NCI-H1092 treated with DMSO at 0.1 percent for 48 hours (cell line): ENCODE data around the gene MGME1.

Experiments
- DNase-seq: peaks from one replicate; lab custom pipeline; 2025; lab: John Stamatoyannopoulos, UW

Gene MGME1

DNA sequence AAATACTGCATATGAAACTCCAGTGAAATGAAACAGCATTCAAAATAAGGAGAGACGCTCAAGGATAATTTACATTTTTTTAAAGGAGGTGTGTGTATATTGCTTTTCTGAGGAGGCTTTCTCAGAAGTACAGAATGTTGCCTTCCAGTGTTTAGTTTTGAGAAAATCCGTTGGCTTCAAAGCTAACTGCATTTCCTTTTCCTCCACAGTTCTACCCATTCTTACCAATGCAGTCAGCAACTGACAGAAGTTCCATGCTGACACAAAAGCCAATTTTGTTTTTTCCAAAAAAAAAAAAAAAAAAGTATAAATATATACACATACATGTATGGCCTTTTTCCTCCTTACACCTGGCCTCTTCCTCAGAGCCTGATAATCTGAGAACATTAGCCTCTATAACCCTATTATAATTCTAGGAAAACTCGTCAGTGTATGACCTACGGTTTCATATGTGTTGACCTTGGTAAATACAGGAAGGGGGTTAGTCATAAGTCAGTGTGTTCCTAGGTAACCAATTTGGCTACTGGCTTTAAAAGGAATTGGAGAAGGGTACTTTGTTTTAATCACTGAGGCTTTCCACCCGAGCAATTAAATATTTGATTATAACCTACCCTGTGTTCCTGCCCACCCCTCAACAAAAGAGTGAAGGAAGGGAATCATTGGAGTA lies 24.2 kb downstream of the MGME1 start:
- peak; percentile 32 for DNase-seq

DNA sequence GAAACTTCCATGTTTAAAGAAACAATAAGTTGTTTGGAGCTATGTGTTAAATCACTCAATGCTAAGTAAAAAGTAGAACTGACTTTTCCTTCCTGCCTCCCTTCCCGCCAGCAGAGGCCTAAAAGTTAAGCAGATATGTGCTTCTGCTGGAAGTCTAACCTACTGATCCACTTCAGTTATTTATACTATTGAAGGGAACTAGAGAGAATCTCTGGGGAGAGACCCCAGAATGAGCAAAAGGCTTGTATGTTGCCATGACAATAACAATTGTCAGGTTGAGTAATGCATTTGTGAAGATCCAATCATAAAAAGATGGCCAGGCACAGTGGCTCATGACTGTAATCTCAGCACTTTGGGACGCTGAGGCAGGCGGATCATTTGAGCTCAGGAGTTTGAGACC lies 24.7 kb downstream of the MGME1 start:
- no peak for DNase-seq

DNA sequence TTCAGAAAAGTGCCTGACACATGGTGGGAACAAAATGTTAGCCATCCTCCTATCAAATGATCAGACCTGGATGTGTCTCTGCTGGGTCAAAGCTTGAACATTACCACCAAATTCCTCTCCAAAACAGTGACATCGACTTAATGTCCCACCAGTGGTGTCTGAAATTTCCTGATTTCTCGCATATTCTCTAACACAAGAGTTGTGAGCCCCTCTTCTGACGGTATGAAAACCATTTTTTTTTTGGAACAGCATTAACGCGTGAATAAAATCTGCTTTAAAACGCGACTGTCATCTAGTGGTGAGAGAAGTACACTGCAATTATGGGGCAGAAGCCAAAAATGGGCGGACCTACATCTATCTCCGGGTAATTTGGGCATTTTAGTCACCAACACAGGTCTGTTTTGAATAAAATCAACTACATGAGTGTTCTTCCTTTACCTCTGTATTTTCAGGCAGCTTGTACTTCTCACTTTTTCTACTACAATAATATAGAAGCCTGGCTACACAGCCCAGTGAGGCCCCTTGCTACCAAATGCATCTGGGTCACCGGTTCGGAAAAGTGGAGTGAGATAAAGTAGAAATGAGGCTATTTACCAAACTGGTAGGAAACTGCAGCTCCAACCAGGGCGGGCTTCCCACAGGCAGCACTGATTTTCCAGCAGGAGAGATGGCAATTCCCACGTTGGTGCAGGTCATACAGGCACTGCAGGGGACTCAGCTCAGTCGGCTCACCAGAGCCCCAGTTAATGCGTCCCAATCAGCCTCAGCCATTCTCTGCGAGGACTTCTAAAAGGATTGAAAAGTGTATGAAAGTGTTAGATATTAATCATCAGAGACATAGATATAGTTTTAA lies 27.4 kb downstream of the MGME1 start:
- DNase-seq: peak; percentile 53

DNA sequence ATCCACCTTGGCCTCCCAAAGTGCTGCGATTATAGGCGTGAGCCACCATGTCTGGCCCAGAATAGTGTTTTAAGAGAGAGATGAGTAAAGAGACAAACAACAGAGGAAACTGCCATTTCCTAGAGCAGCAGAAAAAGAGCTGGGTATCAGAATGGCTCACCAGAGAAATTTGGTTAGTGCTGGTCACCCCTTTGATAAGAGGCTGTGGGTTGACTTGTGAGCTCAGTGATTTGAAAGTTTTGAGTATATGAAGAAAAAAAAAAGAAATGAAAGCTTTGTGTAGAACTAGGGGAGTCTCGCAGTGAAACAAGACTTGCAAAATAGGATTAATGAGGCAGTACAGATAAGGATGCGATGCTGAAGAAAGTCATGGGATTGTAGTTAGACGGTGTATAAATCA lies 29.6 kb downstream of the MGME1 start:
- no peak for DNase-seq

DNA sequence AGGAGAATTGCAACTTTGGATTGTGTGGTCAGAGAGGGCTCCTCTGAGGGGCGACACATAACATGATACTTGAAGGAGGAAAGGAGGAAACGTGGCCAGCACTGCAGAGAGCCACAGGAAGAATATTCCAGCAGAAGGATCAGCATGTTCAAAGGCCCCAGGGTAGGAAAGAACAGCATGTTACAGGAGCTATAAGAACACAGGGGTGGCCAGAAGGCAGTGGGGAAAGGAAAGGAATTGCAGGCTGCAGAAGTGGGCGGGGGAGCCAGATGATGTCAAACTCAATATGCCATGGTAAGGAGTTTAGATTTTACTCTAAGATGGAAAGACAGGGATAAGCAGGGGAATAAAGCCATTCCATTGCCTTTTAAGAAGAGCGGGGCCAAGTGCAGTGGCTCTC lies 30.7 kb downstream of the MGME1 start:
- no peak for DNase-seq

DNA sequence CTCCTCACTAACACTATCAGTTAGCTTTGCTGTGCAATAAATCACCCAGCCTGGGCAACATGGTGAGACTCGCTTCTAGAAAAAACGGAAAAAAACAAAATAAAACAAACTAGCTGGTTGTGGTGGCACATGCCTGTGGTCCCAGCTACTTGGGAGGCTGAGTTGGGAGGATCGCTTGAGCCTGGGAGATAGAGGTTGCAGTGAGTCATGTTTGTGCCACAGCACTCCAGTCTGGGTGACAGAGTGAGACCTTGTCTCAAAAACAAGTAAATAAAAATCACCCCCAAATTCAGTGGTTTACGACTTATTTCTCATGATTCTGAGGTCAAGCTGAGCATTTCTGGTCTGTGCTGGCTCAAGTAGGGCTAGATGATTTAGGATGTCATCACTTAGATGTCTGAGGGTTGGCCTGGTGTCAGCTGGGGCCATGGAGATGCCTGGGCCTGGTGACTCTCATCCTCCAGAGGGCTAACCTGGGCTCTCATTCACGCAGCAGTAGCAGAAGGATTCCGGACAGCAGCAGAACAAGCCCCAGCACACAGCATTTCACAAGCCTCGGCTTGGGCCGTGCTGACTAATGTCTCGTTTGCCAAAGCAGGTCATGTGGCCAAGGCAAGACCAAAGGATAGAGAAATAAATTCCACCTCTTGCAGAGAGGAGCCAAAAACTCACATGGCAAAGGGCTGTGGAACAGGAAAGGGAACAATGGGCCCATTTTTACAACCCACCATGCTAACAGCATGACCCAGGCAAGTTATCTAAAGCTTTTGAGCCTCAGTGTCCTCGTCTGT lies 32.5 kb downstream of the MGME1 start:
- no peak for DNase-seq

DNA sequence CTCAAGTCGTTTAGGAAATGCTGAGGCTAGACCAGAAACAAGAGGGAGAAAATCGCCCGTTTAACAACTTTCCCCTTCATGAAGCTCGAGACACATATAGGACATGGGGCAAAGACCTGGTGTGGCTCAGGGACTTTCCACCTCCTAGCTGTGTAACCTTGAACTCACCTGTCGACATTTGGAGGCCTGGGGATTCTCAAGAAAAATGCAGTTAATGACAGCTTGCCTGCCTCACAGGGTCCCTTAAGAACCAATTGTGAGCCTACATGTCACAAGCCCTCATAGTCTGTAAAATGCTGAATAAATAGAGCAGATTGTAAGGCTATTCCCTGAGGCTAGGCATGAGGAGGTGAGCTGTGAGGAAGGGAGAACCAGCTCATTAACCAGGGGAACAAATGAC lies 35.1 kb downstream of the MGME1 start:
- DNase-seq: no peak

DNA sequence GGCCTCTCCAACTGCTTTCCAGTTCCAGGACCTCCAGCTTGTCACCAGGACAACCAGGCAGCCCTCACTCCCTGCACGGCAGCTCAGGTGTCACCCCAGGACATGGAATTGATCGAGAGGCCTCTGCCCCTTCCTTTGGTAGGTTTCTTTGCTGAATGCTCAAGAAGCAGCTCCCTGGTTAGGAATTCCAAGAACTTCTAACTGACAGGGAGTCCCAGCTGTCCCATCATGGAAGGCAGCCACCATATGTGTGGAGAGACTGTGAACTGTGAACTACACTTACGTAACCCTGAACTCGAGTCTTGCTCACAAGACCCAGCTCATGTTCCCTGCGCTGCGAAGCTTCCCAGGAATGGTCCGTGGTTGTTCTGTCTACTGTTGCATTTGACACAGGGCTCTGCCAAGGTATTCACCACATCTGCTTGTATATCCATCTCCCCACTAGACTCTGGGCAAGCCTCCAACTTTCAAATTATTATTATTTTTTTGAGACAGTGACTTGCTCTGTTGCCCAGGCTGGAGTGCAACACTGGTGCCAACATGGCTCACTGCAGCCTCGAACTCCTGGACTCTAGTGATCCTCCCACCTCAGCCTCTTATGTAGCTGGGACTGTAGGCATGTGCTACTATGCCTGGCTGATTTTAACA lies 35.7 kb downstream of the MGME1 start:
- DNase-seq: no peak

DNA sequence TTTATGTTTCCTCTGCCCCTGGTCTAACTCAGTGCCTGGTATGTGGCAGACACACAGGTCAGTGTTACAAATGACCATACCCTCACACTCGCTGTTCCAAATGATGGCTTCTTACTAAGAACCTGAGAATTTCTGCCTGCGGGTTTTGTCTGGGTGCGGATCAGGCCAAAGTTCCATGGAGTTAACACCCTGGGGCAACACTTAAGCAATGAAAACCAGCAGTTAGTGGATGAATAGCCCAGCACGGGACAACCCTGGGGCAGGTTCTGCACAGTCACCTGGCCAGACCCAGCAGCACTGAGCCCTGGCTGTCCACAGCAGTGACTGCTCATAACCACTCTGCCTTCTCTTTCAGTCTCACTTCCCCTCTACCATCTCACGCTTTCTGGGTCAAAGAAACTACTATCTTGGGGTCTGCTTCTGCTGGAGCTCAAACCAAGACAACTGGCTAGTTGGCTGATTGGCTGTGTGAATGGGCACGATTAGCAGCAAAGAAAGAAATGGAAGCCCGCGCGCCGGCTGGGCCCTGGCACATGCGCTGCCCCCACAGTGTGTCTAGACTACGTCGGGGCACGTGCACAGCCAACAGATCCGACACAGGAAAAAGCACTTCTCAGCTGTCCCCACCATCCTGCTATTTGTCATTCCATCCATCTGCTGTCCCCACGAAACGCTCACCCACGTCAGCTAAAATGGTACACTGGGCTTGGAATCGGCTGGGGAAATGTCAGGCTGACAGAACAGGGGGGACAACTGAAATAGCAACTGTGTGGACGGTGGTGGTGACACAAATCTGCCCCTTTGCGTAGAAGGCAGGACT lies 36.6 kb downstream of the MGME1 start:
- DNase-seq: no peak

DNA sequence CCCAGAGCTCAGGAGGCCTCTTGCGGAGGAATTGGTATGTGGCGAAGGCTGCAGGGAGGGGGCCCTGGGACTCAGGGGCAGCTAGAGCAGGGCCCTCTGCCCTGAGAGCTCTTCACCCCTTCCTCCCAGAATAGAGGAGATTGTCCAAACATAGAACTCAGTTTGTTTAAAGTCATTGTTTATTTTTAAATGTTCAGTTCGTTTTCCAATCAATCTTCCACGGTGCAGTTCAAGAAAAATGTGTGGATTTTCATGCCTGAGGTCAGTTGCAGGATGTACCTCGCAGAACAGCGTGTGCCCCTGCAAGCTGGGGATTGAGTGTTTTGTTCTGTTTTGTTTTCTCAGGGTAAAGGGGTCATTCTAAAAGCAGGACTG lies 37.2 kb downstream of the MGME1 start:
- no peak for DNase-seq

DNA sequence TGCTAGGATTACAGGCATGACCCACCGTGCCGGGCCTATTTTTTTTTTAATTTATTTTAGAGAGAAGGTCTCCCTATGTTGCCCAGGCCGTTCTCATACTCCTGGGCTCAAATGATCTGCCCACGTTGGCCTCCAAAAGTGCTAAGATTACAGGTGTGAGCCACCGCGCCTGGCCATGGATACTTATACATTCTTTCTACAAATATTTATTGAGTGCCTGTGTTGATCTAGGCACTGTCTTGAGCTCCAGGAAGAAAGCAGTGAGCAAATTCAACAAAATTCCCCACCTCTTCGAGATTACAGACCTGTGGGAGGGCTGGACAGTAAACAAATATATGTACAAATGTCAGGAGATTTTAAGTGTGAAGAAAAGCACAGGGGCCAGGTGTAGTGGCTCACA lies 37.9 kb downstream of the MGME1 start:
- DNase-seq: no peak

DNA sequence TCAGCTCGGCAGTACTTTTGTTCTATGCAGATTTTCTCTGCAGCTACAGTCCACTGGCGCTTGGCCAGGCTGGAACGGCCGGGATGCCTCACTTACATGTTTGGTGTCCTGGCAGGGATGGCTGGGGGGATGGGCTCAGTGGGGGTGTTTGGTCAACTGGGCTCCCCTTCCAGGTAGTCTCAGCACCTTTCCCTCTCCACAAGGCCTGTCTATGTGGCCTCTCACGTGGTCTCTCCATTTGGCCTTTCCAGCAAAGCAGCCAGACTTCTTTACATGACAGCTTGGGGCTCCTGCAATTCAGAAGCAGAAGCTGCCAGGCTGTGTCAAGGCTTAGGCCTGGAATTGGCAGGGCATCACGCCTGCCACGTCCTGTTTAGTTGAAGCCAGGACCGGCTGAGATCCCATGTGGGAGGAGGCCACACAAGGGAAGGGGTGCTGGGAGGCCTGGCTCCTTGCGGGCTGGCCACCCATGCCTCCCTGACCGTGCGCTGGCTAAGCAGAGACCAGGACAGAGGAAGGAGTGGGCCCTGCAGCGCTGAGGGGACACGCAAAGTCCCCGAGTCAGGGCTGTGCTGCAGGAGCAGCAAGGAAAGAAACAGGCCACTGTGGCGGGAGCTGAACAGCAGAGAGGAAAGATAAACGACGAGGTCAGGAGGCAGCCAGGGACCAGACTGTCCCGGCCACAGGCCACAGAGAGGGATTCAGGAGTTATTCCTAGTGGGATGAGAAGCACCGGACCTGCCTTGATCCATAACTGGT lies 38.9 kb downstream of the MGME1 start:
- DNase-seq: no peak

DNA sequence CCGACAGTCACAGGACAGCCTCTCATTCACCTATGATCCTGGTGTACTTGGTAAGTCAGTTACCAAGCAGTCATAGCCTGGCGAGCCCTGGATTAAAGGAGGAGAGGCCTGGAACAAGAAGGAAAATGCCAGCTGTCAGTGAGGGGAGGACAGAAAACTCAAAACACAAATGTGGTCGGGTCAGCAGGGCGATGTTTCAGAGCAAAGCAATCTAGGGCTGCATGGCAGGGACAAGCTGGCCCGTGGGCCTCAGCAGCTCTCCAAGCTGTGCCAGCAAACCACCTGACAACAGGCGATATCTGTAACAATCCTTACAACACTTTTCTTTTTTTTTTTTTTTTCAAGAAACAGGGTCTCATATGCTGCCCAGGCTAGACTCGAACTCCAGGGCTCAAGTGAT lies 40.3 kb downstream of the MGME1 start:
- DNase-seq: no peak

DNA sequence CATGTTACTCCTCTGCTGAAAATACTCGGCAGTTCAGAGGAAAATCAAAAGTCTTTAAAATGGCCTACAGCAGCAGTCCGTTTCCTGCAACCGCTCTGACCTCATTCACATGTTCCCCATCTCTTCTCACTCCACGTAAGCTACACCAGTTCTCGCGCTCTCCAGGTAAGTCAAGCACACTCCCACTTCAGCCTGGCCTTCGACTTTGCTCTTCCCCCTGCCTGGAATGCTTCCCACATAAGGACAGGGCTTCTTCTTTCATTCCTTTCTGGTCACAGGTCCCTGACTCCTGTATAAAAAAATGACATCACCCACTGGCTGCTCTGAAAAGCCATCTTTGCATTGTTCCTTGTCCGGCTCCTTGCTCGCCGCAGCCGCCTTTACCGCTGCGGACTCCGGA lies 42.7 kb downstream of the MGME1 start:
- DNase-seq: no peak

DNA sequence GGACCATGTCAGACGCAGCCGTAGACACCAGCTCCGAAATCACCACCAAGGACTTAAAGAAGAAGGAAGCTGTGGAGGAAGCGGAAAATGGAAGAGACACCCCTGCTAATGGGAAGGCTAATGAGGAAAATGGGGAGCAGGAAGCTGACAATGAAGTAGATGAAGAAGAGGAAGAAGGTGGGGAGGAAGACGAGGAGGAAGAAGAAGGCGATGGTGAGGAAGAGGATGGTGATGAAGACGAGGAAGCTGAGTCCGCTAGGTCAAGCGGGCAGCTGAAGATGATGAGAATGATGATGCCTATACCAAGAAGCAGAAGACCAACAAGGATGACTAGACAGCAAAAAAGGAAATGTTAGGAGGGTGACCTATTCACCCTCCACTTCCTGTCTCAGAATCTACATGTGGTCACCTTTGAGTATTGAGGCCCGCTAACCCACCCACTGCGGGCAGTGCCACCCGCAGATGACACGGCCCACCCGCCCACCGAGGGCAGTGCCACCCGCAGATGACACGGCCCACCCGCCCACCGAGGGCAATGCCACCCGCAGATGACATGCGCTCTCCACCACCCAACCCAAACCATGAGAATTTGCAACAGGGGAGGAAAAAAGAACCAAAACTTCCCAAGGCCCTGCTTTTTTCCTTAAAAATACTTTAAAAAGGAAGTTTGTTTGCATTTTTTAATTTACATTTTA lies 43.3 kb downstream of the MGME1 start:
- DNase-seq: no peak

DNA sequence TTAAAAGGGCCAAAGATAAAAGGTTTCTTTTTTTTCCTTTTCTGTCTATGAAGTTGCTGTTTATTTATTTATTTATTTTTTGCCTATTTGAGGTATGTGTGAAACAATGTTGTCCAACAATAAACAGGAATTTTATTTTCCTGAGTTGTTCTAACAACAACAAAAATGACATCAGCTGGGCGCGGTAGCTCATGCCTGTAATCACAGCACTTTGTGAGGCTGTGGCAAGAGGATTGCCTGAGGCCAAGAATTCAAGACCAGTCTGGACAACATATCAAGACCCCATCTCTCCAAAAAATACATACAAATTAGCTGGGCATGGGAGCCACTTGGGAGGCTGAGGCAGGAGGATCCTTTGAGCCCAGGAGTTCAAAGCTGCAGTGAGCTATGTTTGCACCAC lies 44.1 kb downstream of the MGME1 start:
- no peak for DNase-seq

DNA sequence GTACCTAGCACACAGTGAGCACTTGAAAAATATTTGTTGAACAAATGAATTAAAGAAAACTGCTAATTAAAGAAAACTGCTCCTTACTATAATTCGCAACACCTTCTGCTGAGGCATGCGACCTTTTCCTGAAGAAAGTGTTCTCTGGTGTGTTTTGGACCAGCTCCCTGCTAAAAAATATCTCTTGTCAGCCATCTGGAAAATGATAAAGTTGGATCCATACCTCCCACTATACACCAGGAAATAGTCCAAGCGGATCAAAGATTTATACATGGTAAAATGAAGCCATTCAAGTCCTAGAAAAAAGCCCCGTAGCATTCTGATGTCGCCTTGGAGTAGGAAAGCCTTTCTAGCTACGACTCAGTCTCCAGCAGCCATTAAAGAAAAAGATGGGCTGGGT lies 45.6 kb downstream of the MGME1 start:
- no peak for DNase-seq

DNA sequence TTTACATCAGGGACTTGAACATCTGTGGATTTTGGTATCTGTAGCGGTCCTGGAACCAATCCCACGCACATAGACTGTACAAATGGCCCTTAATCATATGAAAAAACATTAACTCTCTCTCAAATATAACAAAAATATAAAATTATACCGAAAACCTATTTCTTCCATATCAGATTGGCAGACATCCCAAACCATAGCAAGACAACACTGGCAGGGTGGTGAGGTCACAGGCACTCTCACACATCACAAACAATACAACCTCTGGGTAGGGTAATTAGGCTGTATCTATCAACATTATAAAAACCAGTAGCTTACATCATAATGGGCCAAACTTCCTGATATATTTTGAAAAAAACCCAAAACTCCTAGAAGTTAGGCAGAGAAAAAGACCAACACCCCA lies 48.0 kb downstream of the MGME1 start:
- DNase-seq: no peak

DNA sequence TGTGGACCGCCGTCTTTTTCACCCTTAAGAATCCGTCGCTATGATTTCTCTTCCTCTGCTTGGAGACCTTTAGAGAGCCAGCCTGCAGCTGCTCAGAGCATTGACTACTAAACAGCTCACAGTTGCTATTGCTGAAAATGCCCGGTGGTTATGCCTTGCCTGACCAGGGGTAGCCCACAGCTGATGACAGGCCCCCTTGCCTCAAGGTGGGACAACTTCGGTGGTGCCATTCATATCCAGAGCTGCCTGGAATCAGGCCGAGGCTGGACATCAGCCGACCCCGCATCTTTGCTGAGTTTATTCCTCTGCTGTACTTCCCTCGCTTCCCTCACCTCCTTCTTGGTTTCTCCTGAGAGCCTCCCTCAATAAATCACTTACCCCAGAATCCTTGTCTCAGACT lies 49.3 kb downstream of the MGME1 start:
- no peak for DNase-seq

DNA sequence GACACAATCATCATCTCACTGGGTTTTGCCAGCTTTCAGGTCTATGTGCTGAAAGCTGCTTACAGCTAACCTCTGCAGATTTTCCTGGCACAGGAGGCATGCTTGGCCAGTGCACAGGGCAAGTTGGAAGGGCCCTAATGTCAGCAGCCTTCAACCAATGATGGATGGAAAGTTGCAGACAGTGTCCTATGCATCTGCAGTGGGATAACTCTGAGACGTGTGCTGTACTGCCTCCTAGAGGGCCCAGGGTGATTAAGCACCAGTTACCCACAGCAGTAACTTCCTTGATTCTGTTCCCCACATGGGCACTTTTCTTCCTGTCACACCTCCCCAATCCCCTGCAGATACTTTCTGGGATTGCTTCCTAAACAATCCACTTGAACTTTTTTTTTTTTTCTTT lies 50.2 kb downstream of the MGME1 start:
- DNase-seq: no peak
